DMS153 treated with DMSO at 0.1 percent for 48 hours (cell line): ENCODE data around the gene RMC1.

Experiments used
- DNase-seq: peaks from one replicate; lab custom pipeline; 2025; ENCODE audit not compliant: unreplicated experiment; lab: John Stamatoyannopoulos, UW

Gene RMC1

DNA sequence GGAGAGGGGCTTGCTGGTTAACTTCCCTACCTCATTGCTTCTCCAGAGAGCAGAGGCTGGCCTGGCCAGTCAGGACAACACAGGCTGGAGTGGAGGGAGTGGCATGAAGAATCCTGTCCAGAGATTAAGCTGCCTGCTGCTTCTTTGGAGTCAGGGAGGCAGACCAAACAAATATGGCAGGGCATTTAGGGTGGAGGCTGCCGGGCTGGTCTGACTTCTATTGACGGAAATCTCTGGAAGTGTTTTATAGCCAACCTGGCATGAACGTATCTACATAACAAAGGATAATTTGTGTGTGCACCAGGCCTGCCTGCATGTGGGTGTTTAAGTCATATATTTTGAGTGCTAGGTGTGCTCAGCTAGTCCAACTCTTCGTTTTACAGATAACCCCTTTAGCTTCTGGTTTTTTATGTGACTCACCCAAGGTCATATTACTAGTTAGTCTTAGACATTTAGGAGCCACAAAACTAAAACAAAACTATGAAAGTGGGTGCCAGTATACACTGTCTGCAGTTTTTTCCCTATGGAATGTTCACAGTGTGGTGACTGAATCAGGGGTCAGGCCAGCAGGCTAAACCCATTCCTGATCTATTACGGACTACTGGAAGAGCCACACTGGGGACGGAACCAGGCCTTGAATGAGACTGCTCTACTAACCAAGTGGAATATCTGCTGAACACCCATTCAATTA lies 77.5 kb downstream of the RMC1 start:
- DNase-seq: no peak
